Subcutaneous adipose tissue (tissue), 4 donors: ENCODE data around the gene LIPC. TPM values are rescaled to one million over a fixed set of nuclear protein-coding genes. Genes with fewer than 3 reads are reported as not detected.

ENCODE experiments used
- CTCF ChIP-seq: fragments of 450-650 bp; IDR thresholded peaks from one replicate; pipeline ENCODE4 v1.5.1; 2016; ENCODE audit warnings: low read depth, mild to moderate bottlenecking, control low read depth, antibody characterized with exemption, moderate library complexity
- total RNA-seq, 4 donors: library from RNA; depleted of rRNA; stranded (reverse); fragments of >200 nt; gene quantifications; one replicate each; pipeline ENCODE4 v1.1.0, GENCODE V29; 2016

Gene LIPC
- total RNA-seq, 4 donors from 2014 or later = 0.44 to 0.51 TPM; not detected in 2

GRCh38 chr15:58453931-58454793, 22.4 kb downstream of the LIPC start:
- no peak for TF ChIP-seq CTCF

GRCh38 chr15:58454950-58455401, 23.2 kb downstream of the LIPC start:
- TF ChIP-seq CTCF = no peak

- TF ChIP-seq CTCF = no peak
Observed at GRCh38 chr15:58457466-58457965, 25.7 kb downstream of the LIPC start.

GRCh38 chr15:58458076-58458475, 26.3 kb downstream of the LIPC start:
- TF ChIP-seq CTCF = no peak

- TF ChIP-seq CTCF = no peak
Observed at GRCh38 chr15:58459045-58459444, 27.3 kb downstream of the LIPC start.

- TF ChIP-seq CTCF = no peak
Observed at GRCh38 chr15:58459560-58459959, 27.8 kb downstream of the LIPC start.

GRCh38 chr15:58460116-58460790, 28.5 kb downstream of the LIPC start:
- TF ChIP-seq CTCF = no peak
